DMS53 treated with DMSO at 0.1 percent for 48 hours (cell line): ENCODE results near the gene TNFSF15.
"Not testable (repeated sequence)": the region's sequence is repeated elsewhere in the genome, so short reads cannot be mapped to it uniquely, and the experiment has no call there.

Experiments
- DNase-seq: peaks from one replicate; lab custom pipeline; 2025; ENCODE audit not compliant: unreplicated experiment; lab: John Stamatoyannopoulos, UW

Gene TNFSF15

DNA sequence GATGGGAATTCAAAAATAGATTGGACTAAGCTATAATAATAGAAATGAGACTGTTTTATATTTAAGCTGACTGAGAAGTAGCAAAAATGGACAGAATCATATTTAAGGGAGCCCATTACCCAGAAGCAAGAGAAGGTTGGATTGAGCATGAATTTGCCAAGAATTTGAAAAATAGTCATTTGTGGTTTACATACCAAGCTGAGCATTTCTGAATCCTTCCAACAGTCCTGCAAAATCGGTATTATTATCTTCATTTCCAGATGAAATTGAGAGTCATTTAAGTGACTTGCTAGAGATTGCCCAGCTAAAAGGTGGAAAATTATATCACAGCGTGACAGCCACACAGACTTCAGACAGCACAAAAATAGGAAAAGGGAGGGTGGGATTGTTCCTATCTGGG is 48.4 kb downstream of the TNFSF15 start:
- no peak for DNase-seq

DNA sequence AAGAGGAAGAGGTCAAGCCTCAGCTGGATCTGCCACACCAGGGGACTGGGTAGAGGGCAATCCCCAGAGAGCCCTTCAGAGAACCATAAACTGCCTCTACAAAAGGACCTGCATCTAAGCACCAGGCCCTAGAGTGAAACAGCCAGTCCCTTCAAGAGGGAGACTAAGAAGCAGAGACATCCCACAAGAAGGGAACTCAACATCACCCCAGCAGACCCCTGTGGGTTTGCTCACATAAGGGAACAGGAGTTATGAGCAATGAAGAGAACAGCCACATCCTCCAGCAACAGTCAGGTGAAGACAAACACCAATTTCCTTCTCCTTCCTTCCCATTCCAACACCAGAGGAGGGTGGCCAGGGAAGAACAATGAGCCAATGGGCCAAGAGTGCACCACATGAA is 48.9 kb downstream of the TNFSF15 start:
- DNase-seq = no peak

DNA sequence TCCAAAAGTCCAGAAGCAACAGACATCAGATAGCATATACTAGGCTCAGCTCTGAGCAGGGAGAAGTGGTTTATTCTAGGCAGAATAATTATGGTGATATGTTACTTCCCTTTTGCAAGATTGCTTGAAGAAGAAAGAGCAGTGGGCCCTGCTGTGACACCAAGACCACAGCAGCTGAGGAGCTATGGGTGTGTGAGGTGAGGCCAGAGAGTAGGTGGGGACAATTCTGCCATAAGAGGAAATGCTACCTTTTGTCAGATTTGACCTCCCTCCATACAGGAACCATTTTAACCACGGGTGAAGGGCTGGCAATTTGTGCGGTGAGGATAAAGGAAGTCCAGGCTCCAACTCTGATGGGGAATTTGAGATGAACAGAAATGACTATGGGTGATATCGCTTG is 51.3 kb downstream of the TNFSF15 start:
- DNase-seq = no peak

DNA sequence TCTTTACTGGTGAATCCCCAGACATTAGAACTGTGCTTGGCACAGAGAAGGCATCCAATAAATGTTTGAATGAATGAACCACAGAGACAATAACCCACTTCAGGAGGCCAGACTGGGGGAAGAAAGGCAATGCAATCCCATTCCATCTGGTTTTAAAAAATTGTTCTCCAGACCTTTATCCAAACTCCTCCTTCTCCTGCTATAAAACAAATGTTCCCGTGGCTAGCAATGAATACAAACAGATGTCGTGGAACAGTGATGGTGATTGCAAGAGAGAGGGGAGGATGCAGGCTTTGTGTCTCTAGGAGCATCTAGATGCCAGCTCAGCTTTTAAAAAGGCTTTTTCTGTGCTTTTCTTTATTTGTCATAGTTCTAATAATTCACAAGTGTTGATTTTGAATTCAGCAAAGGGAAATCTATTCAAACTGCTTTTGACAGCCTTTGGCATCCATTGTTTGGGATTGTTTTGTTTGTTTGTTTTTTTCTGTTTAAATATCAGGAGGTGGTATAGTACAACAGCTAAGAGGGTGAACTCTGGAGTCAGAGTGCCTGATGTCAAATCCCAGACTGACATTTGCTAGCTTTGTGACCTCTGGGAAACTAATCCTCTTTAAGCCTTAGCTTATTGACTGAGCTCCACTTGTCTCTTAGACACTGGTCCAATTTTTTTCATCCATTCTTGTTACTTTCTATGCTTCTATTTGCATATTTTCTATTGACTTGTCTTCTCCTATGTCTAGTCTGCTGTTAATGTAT is 59.1 kb downstream of the TNFSF15 start:
- DNase-seq = peak; percentile 54

DNA sequence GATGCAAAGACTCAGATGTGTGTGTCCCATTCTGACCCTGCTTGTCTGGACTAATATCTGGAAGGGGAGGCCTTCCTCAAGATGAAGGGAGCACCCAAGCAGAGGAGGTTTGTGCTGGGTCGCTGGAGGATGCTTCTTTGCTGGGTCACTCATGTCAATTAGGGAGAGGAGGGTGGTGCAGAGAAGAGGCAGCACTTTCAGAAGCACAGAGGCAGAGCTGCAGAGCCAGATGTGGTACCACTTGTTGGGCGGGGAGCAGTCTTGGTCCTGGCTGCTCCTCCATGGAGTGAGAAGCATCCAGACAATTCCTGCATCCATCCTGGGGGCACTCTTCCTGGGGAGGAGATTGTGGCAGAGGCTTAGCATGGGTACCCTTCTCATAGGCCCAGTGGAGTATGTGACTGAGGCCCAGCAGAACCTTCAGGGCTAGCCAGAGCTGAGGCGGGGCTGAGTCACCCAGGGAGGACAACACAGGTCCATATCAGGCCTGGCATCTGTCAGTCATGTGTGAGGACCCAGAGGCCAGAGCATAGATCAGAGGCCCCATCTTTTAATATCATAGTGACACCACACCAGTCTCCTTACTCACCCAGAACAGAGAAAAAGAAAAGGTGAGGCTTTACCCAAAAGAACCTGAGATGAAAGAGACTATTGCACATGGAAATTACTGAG is 59.8 kb downstream of the TNFSF15 start:
- DNase-seq = no peak

DNA sequence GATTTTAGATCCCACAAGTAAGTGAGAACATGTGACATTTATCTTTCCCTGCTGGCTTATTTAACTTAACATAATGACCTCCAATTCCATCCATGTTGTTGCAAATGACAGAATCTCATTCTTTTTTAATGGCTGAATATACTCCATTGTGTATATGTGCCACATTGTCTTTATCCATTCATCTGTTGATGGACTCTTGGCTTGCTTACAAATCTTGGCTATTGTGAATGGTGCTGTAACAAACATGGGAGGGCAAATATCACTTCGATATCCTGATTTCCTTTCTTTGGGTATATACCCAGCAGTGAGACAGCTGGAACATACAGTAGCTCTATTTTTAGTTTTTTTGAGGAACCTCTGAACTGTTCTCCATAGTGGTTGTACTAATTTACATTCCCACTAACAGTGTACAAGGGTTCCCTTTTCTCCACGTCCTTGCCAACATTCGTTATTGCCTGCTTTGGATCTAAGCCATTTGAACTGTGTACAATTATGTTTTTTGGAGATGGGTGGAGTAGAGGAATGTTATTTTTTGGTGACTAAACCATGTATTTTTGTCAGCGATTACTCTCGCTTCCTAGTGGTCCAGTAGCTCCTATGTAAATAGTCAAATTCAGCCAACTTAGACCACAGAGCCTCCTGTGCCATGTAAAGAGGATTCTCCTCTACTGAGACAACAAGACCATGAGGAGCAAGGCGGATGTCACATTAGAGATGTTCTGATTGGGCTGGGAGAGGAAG is 60.6 kb downstream of the TNFSF15 start:
- no peak for DNase-seq

DNA sequence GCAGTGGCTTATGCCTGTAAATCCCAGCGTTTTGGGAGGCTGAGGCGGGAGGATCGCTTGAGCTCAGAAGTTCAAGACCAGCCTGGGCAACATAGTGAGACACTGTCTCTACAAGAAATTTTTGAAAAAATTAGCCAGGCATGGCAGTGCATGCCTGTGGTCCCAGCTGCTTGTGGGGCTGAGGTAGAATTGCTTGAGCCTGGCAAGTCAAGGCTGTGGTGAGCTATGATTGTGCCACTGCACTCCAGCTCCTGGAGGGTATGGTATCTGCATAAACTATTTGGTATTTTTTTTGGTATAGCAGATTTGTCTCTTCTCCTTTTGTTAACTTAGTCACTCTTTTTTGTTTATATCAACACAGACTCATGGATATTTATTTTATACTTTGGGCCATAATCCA is 62.4 kb downstream of the TNFSF15 start:
- DNase-seq = no peak

DNA sequence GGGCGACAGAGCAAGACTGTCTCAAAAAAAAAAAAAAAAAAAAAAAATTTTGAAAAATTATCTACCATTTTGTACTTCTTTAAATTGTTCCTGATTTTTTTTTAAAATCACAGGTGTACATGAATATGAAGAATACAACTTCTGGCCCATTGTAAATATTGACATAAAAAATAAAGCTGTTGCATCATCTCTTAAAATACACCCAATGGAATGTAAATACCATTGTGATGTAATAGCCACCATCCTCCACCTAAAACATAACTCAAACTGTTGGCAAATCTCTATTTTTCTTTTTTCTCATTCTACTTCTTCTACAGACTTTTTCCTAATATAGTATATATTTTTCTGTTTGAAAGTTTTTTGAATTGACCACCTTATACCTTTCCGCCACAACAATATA is 62.9 kb downstream of the TNFSF15 start:
- DNase-seq = peak; percentile 49

DNA sequence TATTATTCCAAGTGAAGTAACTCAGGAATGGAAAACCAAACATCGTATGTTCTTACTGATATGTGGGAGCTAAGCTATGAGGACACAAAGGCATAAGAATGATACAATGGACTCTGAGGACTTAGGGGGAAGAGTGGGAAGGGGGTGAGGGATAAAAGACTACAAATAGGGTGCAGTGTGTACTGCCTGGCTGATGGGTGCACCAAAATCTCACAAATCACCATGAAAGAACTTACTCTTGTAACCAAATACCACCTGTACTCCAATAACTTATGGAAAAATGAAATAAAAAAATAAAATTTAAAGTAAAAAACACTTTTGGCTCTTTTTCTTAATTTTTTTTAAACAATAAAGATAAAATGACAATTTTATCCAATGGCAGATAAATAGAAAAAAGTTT is 64.3 kb downstream of the TNFSF15 start:
- not testable (repeated sequence) for DNase-seq

DNA sequence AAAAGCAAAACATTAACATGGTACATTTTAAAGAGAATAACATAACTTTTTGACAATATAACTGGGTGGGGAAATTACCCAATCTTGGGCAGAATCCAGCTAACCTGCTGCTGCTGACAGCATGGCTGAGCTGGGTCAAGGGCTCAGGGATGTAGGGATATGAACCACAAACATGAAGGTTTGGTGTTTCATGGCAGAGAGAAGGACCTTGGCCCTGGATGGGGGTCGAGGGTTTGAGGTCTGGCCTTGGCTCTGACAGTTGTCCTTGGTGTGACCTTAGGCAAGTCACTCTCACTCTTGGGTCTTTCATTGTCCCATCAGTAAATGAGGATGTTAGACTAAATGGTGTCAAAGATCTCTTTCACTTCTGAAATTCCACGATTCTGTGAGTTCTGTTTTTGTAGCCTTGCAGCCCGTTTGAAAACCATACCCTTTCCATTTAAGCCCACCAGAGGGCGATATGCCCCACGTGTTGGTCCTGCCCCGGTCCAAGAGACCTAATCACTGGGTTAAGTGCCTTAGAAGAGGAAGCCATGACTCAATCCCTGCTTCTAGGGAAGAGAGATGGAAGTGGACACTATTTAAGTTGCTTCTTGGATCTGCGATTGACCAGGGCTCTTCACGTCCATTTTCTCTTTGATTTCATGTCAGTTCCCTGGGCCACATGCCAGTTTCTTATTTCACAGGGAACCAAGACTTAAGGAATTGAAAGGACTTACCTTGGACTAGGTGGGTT is 67.1 kb downstream of the TNFSF15 start:
- DNase-seq = peak; percentile 80

DNA sequence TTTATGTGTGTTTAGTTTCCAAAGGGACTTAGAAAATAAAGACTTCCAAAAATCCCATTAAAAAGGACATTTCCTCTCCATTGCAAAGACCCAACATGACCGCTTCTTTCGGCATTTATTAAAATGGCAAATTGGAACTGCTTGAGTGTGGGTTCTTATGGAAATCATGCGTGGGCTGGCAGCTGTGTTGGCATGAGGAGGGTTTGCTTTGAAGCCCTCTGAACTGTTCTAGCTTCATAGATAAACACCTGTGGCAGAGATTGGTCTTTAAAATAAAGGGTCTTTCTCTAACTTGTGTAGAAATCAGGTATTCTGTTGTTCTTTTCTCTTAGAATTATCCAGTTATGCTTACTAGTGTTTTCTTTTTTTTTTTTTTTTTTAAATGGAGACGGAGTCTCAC is 68.0 kb downstream of the TNFSF15 start:
- DNase-seq = no peak

DNA sequence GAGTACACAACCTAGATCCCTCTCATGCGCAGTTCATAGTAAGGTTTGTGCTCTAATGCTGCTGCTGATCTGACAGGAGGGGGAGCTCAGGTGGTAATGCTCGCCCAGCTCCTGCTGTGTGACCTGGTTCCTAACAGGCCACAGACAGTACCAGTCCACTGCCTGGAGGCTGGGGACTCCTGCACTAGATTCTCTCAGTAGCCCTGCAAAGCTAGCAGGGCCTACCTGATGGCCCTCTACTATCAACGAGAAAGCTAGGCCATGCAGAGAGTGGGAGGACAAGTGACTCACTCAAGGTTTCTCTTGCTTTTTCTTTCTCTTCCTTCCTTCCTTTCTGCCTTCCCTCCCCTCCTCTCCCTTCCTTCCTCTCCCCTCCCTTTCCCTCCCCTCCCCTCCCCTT is 68.7 kb downstream of the TNFSF15 start:
- DNase-seq = no peak

DNA sequence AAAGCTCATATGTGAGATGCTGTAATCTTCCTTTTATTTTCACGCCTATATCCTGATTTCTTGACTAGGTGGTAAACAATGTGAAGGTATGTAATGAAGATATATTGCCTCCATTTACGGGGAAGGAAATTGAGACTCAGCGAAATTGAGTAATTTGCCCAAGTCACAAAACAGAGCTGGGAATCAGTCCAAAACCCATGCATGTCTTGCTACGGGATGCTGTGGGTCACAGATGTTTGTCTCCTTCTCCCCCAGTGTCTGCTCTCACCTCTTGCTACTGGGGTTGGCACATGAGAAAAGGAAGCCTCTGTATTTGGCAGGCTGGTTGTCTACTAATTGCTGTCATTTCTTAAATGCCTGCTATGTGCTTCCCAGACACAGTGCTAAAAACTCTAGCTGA is 70.1 kb downstream of the TNFSF15 start:
- DNase-seq = no peak

DNA sequence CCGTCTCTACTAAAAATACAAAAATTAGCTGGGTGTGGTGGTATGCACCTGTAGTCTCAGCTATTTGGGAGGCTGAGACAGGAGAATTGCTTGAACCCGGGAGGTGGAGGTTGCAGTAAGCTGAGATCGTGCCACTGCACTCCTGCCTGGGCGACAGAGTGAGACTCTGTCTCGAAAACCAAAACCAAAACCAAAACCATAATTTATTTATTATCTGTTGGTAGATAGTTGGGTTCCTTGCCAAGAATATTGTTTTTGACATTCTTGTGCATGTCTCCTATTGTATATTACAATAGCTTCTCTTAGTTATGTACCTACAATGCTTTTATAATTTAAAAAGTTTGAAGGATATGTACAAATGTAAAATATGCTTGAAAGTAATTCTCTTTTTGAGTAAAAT is 70.7 kb downstream of the TNFSF15 start:
- DNase-seq = not testable (repeated sequence)
